HEK293 (cell line): ENCODE results near the gene NAT10.

Source experiments
- KLF10 ChIP-seq: fragments of 450-650 bp; IDR thresholded peaks from 2 replicates; pipeline ENCODE4 v1.5.1; 2018; ENCODE audit warnings: missing biosample characterization, mild to moderate bottlenecking, missing genetic modification characterization
- ZNF558 ChIP-seq: fragments of 450-650 bp; formaldehyde crosslinking; IDR thresholded peaks from 2 replicates; pipeline ENCODE4 v1.5.1; 2016; ENCODE audit warnings: missing biosample characterization, missing genetic modification characterization
- ZNF677 ChIP-seq: fragments of 450-650 bp; IDR thresholded peaks from 2 replicates; pipeline ENCODE4 v1.5.0; 2018; ENCODE audit warnings: missing biosample characterization, mild to moderate bottlenecking, missing genetic modification characterization, moderate library complexity
- ZNF791 ChIP-seq: fragments of 450-650 bp; formaldehyde crosslinking; IDR thresholded peaks from 2 replicates; pipeline ENCODE4 v1.5.1; 2016; ENCODE audit warnings: missing biosample characterization, missing genetic modification characterization
- TF ChIP-seq, protein P1 (sequence below): fragments of 450-650 bp; formaldehyde crosslinking; IDR thresholded peaks from 2 replicates; pipeline ENCODE4 v1.5.1; 2016; ENCODE audit warnings: missing biosample characterization, missing genetic modification characterization

GRCh38 chr11:34151916-34152845, 46.8 kb downstream of the NAT10 start:
- TF ChIP-seq, protein P1, sequence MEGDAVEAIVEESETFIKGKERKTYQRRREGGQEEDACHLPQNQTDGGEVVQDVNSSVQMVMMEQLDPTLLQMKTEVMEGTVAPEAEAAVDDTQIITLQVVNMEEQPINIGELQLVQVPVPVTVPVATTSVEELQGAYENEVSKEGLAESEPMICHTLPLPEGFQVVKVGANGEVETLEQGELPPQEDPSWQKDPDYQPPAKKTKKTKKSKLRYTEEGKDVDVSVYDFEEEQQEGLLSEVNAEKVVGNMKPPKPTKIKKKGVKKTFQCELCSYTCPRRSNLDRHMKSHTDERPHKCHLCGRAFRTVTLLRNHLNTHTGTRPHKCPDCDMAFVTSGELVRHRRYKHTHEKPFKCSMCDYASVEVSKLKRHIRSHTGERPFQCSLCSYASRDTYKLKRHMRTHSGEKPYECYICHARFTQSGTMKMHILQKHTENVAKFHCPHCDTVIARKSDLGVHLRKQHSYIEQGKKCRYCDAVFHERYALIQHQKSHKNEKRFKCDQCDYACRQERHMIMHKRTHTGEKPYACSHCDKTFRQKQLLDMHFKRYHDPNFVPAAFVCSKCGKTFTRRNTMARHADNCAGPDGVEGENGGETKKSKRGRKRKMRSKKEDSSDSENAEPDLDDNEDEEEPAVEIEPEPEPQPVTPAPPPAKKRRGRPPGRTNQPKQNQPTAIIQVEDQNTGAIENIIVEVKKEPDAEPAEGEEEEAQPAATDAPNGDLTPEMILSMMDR (tag by site-specific recombination): no peak
- TF ChIP-seq KLF10 (tag by site-specific recombination): no peak
- no peak for TF ChIP-seq ZNF558 (tag by site-specific recombination)
- TF ChIP-seq ZNF791: no peak
- TF ChIP-seq ZNF677 (tag by site-specific recombination): no peak
